ENCODE measurements around the gene RUSF1. TPM values are rescaled to one million over a fixed set of nuclear protein-coding genes. Genes with fewer than 3 reads are reported as not detected.
"Not testable (repeated sequence)": the region's sequence is repeated elsewhere in the genome, so short reads cannot be mapped to it uniquely, and the experiment has no call there.

The RUSF1 gene
- total and polyA plus RNA-seq, 2 donors from 2014 or later, result 51.8 to 69.2 TPM

- H3K4me3 ChIP-seq (ENCODE audit: low read length in 3 of 3), result peak within 1 kb of the TSS in 2 of 3 donors; percentile 50 to 52
- H3K36me3 ChIP-seq (ENCODE audit: control insufficient read depth in 2 of 3, insufficient read depth in 3 of 3, low read length in 3 of 3), result no peaks in the 10 kb centered on the region
- no peak within 1 kb of the TSS for H3K27ac ChIP-seq (ENCODE audit: low read depth in 2 of 2, low read length in 2 of 2)
- no peak for TF ChIP-seq CTCF (IDR thresholded peaks at IDR 0.05; ENCODE audit: borderline replicate concordance, extremely low read depth, insufficient read depth)
- H3K9ac ChIP-seq (ENCODE audit: low read length in 3 of 3), result peak within 1 kb of the TSS in 1 of 3 donors; percentile 40
- peaks cover 0 to 2% (median 0%) of the 10 kb centered on the region in 3 donors for H3K4me1 ChIP-seq (ENCODE audit: control insufficient read depth in 2 of 3, insufficient read depth in 2 of 3, low read depth in 1 of 3, low read length in 3 of 3)
- H3K9me3 ChIP-seq (ENCODE audit: control insufficient read depth in 2 of 3, insufficient read depth in 1 of 3, low read length in 3 of 3), result no peaks in the 10 kb centered on the region
- DNase-seq (no peak), FAIRE-seq (no peak)
- intact Hi-C loops (cut with DNase I), result no loop called here
- H3K27me3 ChIP-seq (ENCODE audit: control insufficient read depth, insufficient read depth, low read length), result peaks cover 4% of the 10 kb centered on the region
These were observed 19.6 kb upstream of the RUSF1 start, which contains the start of gene AHSP for GRCh38 chr16:31527734-31528274. AHSP (plus strand) TSS chr16:31527900; CDS start chr16:31528140, 240 bp downstream.

- no peak for DNase-seq
- no peak for FAIRE-seq
- no peaks in the 10 kb centered on the region for H3K36me3 ChIP-seq (ENCODE audit: control insufficient read depth in 2 of 3, insufficient read depth in 3 of 3, low read length in 3 of 3)
- H3K9me3 ChIP-seq (ENCODE audit: control insufficient read depth in 2 of 3, insufficient read depth in 1 of 3, low read length in 3 of 3), result no peaks in the 10 kb centered on the region
- intact Hi-C loops (cut with DNase I), result no loop called here
- TF ChIP-seq CTCF (IDR thresholded peaks at IDR 0.05; ENCODE audit: borderline replicate concordance, extremely low read depth, insufficient read depth), result no peak
- no peak overlapping the region for H3K4me3 ChIP-seq (ENCODE audit: low read length in 3 of 3)
- no peak overlapping the region for H3K27ac ChIP-seq (ENCODE audit: low read depth in 2 of 2, low read length in 2 of 2)
- no peak overlapping the region for H3K9ac ChIP-seq (ENCODE audit: low read length in 3 of 3)
- peaks cover 0 to 2% (median 0%) of the 10 kb centered on the region in 3 donors for H3K4me1 ChIP-seq (ENCODE audit: control insufficient read depth in 2 of 3, insufficient read depth in 2 of 3, low read depth in 1 of 3, low read length in 3 of 3)
- peaks cover 2% of the 10 kb centered on the region for H3K27me3 ChIP-seq (ENCODE audit: control insufficient read depth, insufficient read depth, low read length)
These were observed 16.9 kb upstream of the RUSF1 start for GRCh38 chr16:31525113-31525512.

- H3K36me3 ChIP-seq (ENCODE audit: control insufficient read depth in 2 of 3, insufficient read depth in 3 of 3, low read length in 3 of 3); H3K4me1 ChIP-seq (ENCODE audit: control insufficient read depth in 2 of 3, insufficient read depth in 2 of 3, low read depth in 1 of 3, low read length in 3 of 3); H3K9me3 ChIP-seq (ENCODE audit: control insufficient read depth in 2 of 3, insufficient read depth in 1 of 3, low read length in 3 of 3); H3K4me3 ChIP-seq (ENCODE audit: low read length in 3 of 3); H3K27me3 ChIP-seq (ENCODE audit: control insufficient read depth, insufficient read depth, low read length); FAIRE-seq; H3K27ac ChIP-seq (ENCODE audit: low read depth in 2 of 2, low read length in 2 of 2); DNase-seq; H3K9ac ChIP-seq (ENCODE audit: low read length in 3 of 3); intact Hi-C loops (cut with DNase I): not testable (repeated sequence)
These were observed 15.6 kb upstream of the RUSF1 start for GRCh38 chr16:31523768-31524167.

GRCh38 chr16:31522071-31522470 is 13.9 kb upstream of the RUSF1 start:
- no peak for TF ChIP-seq CTCF (IDR thresholded peaks at IDR 0.05; ENCODE audit: borderline replicate concordance, extremely low read depth, insufficient read depth)
- no peak for FAIRE-seq
- intact Hi-C loops (cut with DNase I), result no loop called here
- Histone ChIP-seq H3K4me1 (ENCODE audit: control insufficient read depth in 2 of 3, insufficient read depth in 2 of 3, low read depth in 1 of 3, low read length in 3 of 3) (no peaks in the 10 kb centered on the region), H3K27ac (ENCODE audit: low read depth in 2 of 2, low read length in 2 of 2) (no peak overlapping the region), H3K9me3 (ENCODE audit: control insufficient read depth in 2 of 3, insufficient read depth in 1 of 3, low read length in 3 of 3) (no peaks in the 10 kb centered on the region), H3K4me3 (ENCODE audit: low read length in 3 of 3) (no peak overlapping the region), H3K36me3 (ENCODE audit: control insufficient read depth in 2 of 3, insufficient read depth in 3 of 3, low read length in 3 of 3) (no peaks in the 10 kb centered on the region), H3K27me3 (ENCODE audit: control insufficient read depth, insufficient read depth, low read length) (no peaks in the 10 kb centered on the region), H3K9ac (ENCODE audit: low read length in 3 of 3) (no peak overlapping the region)
- no peak for DNase-seq
